DMS114 treated with DMSO at 0.1 percent for 48 hours (cell line): ENCODE results near the gene VPS8.
"Not testable (repeated sequence)": the region's sequence is repeated elsewhere in the genome, so short reads cannot be mapped to it uniquely, and the experiment has no call there.

ENCODE experiments used
- DNase-seq: peaks from one replicate; lab custom pipeline; 2025; ENCODE audit not compliant: unreplicated experiment; lab: John Stamatoyannopoulos, UW

VPS8 gene

GRCh38 chr3:184977796-184978195, 165.8 kb downstream of the VPS8 start:
- DNase-seq: no peak

GRCh38 chr3:184981071-184981470, 169.1 kb downstream of the VPS8 start:
- DNase-seq: no peak

- no peak for DNase-seq
These were observed 170.1 kb downstream of the VPS8 start for GRCh38 chr3:184982076-184982475.

- no peak for DNase-seq
These were observed 173.6 kb downstream of the VPS8 start for GRCh38 chr3:184985586-184985985.

GRCh38 chr3:184986366-184986889, 174.5 kb downstream of the VPS8 start:
- no peak for DNase-seq

GRCh38 chr3:184993394-184993793, 181.4 kb downstream of the VPS8 start:
- DNase-seq: no peak

- not testable (repeated sequence) for DNase-seq
These were observed 191.9 kb downstream of the VPS8 start for GRCh38 chr3:185003876-185004275.

GRCh38 chr3:185009650-185010049, 197.7 kb downstream of the VPS8 start:
- no peak for DNase-seq

GRCh38 chr3:185017584-185017983, 205.6 kb downstream of the VPS8 start:
- DNase-seq: not testable (repeated sequence)

GRCh38 chr3:185017996-185018395, 206.0 kb downstream of the VPS8 start:
- DNase-seq: not testable (repeated sequence)

GRCh38 chr3:185021256-185021655, 209.3 kb downstream of the VPS8 start:
- DNase-seq: no peak

GRCh38 chr3:185024406-185024805, 212.4 kb downstream of the VPS8 start:
- no peak for DNase-seq

GRCh38 chr3:185024966-185025365, 213.0 kb downstream of the VPS8 start:
- DNase-seq: no peak

GRCh38 chr3:185028121-185028520, 216.2 kb downstream of the VPS8 start:
- no peak for DNase-seq

GRCh38 chr3:185029086-185029485, 217.1 kb downstream of the VPS8 start:
- no peak for DNase-seq

GRCh38 chr3:185030399-185030798, 218.4 kb downstream of the VPS8 start:
- no peak for DNase-seq

GRCh38 chr3:185030951-185031350, 219.0 kb downstream of the VPS8 start:
- DNase-seq: no peak

- no peak for DNase-seq
These were observed 225.8 kb downstream of the VPS8 start for GRCh38 chr3:185037801-185038200.

GRCh38 chr3:185040425-185040824, 228.5 kb downstream of the VPS8 start:
- no peak for DNase-seq

- no peak for DNase-seq
These were observed 229.6 kb downstream of the VPS8 start for GRCh38 chr3:185041540-185041939.

- no peak for DNase-seq
These were observed 230.5 kb downstream of the VPS8 start for GRCh38 chr3:185042312-185043050.

- no peak for DNase-seq
These were observed 234.2 kb downstream of the VPS8 start for GRCh38 chr3:185046164-185046515.

- DNase-seq: no peak
These were observed 234.6 kb downstream of the VPS8 start for GRCh38 chr3:185046603-185047002.
